Osteocyte (in vitro differentiated cells): ENCODE measurements around the gene CHAC1. TPM values are rescaled to one million over a fixed set of nuclear protein-coding genes. Genes with fewer than 3 reads are reported as not detected.
"Not testable (repeated sequence)": the region's sequence is repeated elsewhere in the genome, so short reads cannot be mapped to it uniquely, and the experiment has no call there.

ENCODE experiments used
- DNase-seq: peaks from one replicate; pipeline ENCODE4 v3.0.0; 2021; ENCODE audit warnings: mixed read lengths; ENCODE audit not compliant: unreplicated experiment; ENCODE audit errors: extremely low spot score
- H3K27ac Mint-ChIP-seq: one replicate; pipeline ENCODE4 v1.8.0; 2021; ENCODE audit warnings: mild to moderate bottlenecking, mixed read lengths; ENCODE audit not compliant: unreplicated experiment
- H3K27me3 Mint-ChIP-seq: one replicate; pipeline ENCODE4 v1.8.0; 2021; ENCODE audit warnings: mixed read lengths; ENCODE audit not compliant: unreplicated experiment
- H3K36me3 Mint-ChIP-seq: one replicate; pipeline ENCODE4 v1.8.0; 2021; ENCODE audit warnings: mixed read lengths; ENCODE audit not compliant: unreplicated experiment
- H3K4me1 Mint-ChIP-seq: one replicate; pipeline ENCODE4 v1.8.0; 2021; ENCODE audit warnings: mixed read lengths; ENCODE audit not compliant: unreplicated experiment
- H3K4me3 Mint-ChIP-seq: one replicate; pipeline ENCODE4 v1.8.0; 2021; ENCODE audit warnings: mild to moderate bottlenecking, moderate library complexity, mixed read lengths; ENCODE audit not compliant: unreplicated experiment
- H3K9me3 Mint-ChIP-seq: one replicate; pipeline ENCODE4 v1.8.0; 2021; ENCODE audit warnings: mixed read lengths; ENCODE audit not compliant: unreplicated experiment
- total RNA-seq: library from RNA; stranded (reverse); gene quantifications from 2 replicates; pipeline ENCODE4 v1.2.1, GENCODE V29; 2021
- TF ChIP-seq, protein P1 (sequence below): fragments of 200-600 bp; sonication (generic); IDR thresholded peaks from 2 replicates; pipeline ENCODE4 v1.5.0; 2021; ENCODE audit warnings: antibody characterized with exemption, mild to moderate bottlenecking, moderate library complexity

CHAC1 gene
- total RNA-seq, 1 donor from 2014 or later: 33.3 TPM

DNA sequence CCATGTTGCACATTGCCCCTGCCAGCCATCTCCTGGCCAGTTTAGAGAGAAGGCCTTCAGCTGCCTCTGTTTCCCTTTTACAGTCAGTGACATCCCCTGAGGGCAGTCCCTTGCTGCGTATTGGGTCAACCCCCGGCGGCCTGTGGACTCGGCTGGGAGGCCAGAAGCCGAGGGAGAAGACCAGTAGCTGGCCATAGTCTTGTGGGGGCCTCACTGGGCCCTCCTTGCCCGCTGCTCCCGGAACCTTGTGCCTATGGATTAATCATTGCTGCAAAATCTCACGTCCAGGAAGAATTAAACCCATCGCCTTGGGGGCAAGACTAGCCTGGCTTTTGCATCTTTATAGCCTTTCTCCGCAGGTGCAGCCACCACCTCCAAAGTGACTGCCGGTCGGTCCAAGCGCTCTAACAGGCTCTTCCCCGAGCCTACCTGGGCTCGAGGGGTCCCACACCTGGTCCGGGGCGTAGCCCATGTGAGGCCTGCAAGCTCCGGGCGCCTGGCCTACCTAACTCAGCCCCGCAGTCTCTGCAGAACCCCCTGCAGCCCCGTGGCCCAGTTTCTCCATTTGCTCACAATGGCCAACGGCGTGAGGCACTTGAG, 870 bp upstream of the CHAC1 start:
- TF ChIP-seq, protein P1, sequence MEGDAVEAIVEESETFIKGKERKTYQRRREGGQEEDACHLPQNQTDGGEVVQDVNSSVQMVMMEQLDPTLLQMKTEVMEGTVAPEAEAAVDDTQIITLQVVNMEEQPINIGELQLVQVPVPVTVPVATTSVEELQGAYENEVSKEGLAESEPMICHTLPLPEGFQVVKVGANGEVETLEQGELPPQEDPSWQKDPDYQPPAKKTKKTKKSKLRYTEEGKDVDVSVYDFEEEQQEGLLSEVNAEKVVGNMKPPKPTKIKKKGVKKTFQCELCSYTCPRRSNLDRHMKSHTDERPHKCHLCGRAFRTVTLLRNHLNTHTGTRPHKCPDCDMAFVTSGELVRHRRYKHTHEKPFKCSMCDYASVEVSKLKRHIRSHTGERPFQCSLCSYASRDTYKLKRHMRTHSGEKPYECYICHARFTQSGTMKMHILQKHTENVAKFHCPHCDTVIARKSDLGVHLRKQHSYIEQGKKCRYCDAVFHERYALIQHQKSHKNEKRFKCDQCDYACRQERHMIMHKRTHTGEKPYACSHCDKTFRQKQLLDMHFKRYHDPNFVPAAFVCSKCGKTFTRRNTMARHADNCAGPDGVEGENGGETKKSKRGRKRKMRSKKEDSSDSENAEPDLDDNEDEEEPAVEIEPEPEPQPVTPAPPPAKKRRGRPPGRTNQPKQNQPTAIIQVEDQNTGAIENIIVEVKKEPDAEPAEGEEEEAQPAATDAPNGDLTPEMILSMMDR: no peak
- H3K4me3 Mint-ChIP-seq: peak overlapping the region; percentile 94
- H3K9me3 Mint-ChIP-seq: no peaks in the 10 kb centered on the region
- peaks cover 38% of the 10 kb centered on the region for H3K4me1 Mint-ChIP-seq
- peak overlapping the region; percentile 97 for H3K27ac Mint-ChIP-seq
- no peaks in the 10 kb centered on the region for H3K27me3 Mint-ChIP-seq
- H3K36me3 Mint-ChIP-seq: peaks cover 16% of the 10 kb centered on the region
- DNase-seq: no peak

DNA sequence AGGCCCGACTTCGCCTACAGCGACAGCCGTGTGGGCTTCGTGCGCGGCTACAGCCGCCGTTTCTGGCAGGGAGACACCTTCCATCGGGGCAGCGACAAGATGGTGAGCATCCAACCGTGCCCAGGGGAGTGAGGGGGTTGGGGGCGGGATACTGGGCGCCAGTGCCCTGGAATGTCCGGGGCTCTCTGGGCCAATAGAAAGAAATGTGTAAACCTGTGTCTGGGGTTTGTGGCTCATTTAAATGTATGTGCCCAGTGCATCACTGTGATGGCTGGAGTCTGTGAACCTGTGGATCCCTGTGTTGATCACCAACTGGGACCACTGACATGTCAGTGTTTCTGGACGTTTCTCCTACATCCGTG, 423 bp downstream of the CHAC1 start:
- TF ChIP-seq, protein P1: no peak
- Mint-ChIP-seq H3K4me1 (peaks cover 50% of the 10 kb centered on the region), H3K4me3 (peak overlapping the region; percentile 94), H3K27ac (peak overlapping the region; percentile 90), H3K9me3 (no peaks in the 10 kb centered on the region), H3K36me3 (peaks cover 18% of the 10 kb centered on the region), H3K27me3 (no peaks in the 10 kb centered on the region)
- DNase-seq: no peak

GRCh38 chr15:40954158-40954848, 1.0 kb downstream of the CHAC1 start:
- H3K36me3 Mint-ChIP-seq: peaks cover 18% of the 10 kb centered on the region
- peaks cover 55% of the 10 kb centered on the region for H3K4me1 Mint-ChIP-seq
- DNase-seq, H3K9me3 Mint-ChIP-seq, H3K27me3 Mint-ChIP-seq: not testable (repeated sequence)
- peak overlapping the region; percentile 90 for H3K27ac Mint-ChIP-seq
- H3K4me3 Mint-ChIP-seq: peak overlapping the region; percentile 94

GRCh38 chr15:40955141-40955903, 2.1 kb downstream of the CHAC1 start:
- no peaks in the 10 kb centered on the region for H3K9me3 Mint-ChIP-seq
- H3K4me1 Mint-ChIP-seq: peaks cover 65% of the 10 kb centered on the region
- TF ChIP-seq, protein P1: no peak
- no peak overlapping the region for H3K27ac Mint-ChIP-seq
- DNase-seq: no peak
- peak overlapping the region; percentile 94 for H3K4me3 Mint-ChIP-seq
- H3K36me3 Mint-ChIP-seq: peaks cover 18% of the 10 kb centered on the region
- H3K27me3 Mint-ChIP-seq: no peaks in the 10 kb centered on the region

- H3K36me3 Mint-ChIP-seq: peaks cover 18% of the 10 kb centered on the region
- H3K27ac Mint-ChIP-seq: no peak overlapping the region
- TF ChIP-seq, protein P1: no peak
- peaks cover 69% of the 10 kb centered on the region for H3K4me1 Mint-ChIP-seq
- no peaks in the 10 kb centered on the region for H3K9me3 Mint-ChIP-seq
- peak overlapping the region; percentile 56 for H3K4me3 Mint-ChIP-seq
- H3K27me3 Mint-ChIP-seq: no peaks in the 10 kb centered on the region
- no peak for DNase-seq
Measured at GRCh38 chr15:40955930-40956540, 2.8 kb downstream of the CHAC1 start.
